Stimulated activated CD4-positive, alpha-beta T cell treated with anti-CD3 and anti-CD28 coated beads, Interleukin-12 subunit alpha, Interleukin-12 subunit beta, amount 100 ng/mL, for 4 hours (primary cell): ENCODE results near the gene FMNL2.
A peak's percentile ranks its signal among the peaks of the same experiment; 100 is the strongest.

Experiments
- DNase-seq: peaks from one replicate; pipeline ENCODE4 v3.0.0-alpha.2; 2020

FMNL2 gene

DNA sequence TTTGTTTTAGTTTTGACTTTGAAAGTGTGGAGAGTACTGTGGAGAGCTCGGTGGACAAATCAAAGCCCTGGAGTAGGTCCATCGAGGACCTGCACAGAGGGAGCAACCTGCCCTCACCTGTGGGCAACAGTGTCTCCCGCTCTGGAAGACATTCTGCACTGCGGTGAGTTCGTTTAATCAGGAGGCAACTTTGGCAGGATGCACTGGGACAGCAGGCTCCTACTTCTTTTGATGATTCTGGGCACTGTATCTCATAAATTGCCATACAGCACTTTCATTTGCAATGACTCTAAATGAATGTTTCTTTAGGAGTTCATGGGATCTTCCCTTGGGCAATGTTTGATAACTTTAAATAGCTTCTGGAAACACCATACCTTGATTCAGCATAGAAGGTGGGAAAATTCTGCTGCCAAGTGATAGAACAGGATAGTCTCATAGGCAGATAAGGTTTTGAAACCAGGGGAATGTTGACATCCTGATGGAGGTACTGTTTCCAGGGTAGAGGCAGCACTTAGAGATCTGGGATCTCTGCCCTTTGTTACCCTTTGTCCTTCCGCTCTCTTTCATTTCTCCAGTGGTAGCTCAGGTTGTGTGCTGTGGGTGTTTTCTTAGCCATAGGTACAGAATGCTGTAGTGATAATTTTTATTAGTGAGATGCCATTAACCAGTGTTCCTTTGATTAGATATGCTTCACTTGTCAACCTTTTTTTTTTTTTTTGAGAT is 226.1 kb downstream of the FMNL2 start:
- no peak for DNase-seq

- no peak for DNase-seq
Measured at GRCh38 chr2:152562198-152562884, 227.4 kb downstream of the FMNL2 start.

DNA sequence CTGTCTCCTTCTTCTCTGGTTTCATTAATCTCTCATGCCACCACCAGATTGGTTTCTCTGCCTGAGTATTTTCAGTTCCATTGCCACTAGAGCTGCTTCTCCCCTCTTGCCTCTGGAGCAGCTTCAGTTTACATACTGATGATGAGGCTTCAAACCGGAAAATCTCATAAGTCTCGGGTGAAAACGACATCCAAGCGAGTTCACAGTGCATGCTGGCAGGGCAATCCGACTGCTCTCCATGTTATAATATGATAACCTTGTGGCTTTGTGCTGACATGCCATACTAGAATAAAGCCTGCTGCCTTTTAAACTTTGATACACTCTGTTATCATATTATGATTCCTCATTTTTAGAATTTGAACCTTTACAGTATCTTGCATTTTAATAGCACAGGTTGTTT is 228.8 kb downstream of the FMNL2 start:
- no peak for DNase-seq

DNA sequence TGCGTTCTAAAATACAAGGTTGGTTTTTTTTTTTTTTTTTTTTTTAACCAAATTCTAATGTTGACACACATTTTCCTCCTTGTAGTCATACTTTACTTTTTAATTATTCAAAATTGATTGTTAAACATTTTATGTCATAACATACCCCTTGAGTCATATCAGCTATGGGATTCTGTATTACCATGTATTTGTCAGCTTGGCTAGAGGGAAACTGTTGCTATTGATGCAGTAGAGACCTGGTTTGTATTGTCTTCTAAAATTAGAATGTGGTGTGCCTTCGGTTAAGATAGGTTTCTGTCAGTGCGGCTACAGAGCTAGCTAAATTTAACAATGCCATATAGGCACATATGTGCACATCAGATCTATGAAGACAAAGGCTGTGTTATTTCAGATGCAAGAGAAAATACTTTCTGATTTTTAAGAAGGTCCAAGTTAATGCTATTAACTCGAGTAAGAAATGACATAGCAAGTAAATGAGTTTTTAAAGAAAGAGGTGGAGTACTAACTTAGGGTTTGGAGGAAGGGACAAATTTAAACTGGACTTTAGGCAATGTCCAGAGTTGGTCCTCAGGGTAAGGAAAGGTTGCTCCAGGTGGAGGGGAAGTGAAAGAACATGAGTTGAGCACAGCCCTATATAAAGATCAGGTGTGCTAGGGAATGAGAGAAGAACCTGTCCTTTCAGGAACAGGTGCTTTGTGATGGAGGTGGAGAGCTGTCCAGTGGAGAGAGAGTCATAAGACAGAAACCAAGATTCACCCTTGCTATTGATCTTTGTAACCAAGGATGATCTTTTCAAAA is 230.0 kb downstream of the FMNL2 start:
- DNase-seq, result no peak

GRCh38 chr2:152565884-152566727 is 231.1 kb downstream of the FMNL2 start:
- no peak for DNase-seq

- no peak for DNase-seq
Measured at GRCh38 chr2:152566728-152567069, 231.7 kb downstream of the FMNL2 start.

GRCh38 chr2:152568531-152568930 is 233.6 kb downstream of the FMNL2 start:
- no peak for DNase-seq

GRCh38 chr2:152569186-152569585 is 234.2 kb downstream of the FMNL2 start:
- no peak for DNase-seq

GRCh38 chr2:152571048-152571766 is 236.2 kb downstream of the FMNL2 start:
- no peak for DNase-seq

DNA sequence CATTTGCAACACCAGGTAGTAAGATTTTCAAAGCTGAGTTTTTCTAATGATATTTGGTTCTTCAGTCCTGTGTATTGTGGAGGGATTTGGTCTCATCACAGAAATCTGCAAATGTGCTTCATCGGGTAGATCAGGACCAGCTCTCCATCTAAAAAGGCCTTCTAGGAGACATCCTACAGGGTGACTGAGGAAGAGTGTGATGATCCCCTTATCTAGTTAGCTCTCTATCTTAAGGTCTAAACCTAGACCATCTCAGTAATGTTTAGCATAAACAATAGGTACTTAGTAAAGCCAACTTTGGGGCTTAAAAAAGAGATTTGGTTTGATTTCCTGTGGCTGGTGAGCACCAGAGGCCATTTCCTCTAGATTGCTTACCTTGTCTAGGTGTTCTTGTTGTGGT is 237.1 kb downstream of the FMNL2 start:
- no peak for DNase-seq

GRCh38 chr2:152573168-152573567 is 238.2 kb downstream of the FMNL2 start:
- DNase-seq, result peak; percentile 4

DNA sequence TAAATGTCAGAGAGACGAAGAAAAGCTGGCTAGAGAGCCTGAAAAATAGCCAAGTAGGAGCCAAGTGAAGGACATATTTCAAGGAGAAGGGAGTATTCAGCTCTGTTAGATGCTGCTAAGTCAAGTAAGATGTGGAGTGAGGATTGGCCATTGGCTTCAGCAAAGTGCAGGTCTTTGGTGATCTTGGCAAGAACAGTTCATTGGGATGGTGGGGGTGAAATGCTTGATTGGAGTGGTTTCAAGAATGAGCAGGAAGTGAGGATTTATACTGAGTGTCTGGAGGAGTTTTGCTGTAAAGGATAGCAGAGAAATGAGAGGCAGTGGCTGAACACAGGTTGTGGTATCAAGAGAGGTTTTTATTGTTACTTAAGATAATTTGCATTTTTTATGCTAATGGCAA is 242.6 kb downstream of the FMNL2 start:
- no peak for DNase-seq

- DNase-seq, result no peak
Measured at GRCh38 chr2:152578573-152578972, 243.6 kb downstream of the FMNL2 start.

DNA sequence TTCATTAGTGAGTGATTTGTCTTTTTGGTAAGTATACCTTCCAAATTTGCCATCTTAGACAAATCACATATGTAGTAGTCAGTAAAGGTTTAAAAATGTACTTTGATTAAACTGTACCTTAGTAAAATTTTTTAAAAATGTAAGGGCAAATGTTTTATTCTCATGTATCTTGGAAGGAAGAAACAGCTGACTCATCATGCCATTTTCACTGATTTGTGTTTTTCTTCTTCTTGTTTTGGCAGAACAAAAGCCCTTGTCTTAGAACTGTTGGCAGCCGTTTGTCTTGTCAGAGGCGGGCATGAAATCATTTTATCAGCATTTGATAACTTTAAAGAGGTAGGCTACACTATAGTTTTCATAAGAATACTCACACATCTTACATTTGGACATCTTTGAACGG is 245.7 kb downstream of the FMNL2 start:
- DNase-seq, result no peak

- no peak for DNase-seq
Measured at GRCh38 chr2:152581360-152581759, 246.4 kb downstream of the FMNL2 start.

DNA sequence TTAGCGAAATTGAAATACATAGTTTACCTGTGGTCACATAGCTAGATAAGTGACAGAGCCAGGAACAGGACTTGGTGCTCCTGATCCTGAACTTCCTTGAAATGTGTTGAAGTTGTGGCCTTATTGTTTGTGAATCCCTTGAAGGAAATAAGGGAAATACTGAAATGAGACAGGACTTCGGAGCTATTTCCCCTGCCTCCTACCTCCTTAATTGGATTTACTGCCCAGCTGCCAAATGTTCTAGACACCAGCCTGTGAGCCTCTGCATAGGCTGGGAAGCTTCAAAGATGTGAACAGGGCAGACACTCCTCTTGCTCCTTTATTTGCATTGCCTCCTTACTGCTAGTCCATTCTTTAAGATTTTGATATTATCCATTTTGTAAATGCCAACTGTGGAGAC is 247.1 kb downstream of the FMNL2 start:
- DNase-seq, result no peak

GRCh38 chr2:152583512-152584229 is 248.7 kb downstream of the FMNL2 start:
- no peak for DNase-seq

DNA sequence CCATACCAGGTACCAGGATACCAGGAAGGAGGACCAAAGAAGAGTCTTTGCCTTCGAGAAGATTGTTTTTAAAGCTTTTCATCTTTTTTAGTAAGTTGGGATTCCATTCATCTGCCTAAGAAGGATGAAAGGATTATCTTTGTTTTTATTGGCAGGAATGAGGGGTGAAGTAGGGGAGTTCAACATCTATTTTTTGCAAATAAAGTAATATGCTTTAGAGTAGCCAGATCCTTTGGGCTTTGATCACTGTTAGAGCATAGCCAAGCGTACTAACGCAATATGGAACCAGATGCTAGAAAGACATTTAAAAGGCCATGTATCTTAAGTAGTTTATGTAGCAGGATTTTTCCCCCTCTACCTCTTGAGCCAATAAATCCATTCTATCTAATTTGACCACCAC is 249.3 kb downstream of the FMNL2 start:
- DNase-seq, result no peak

DNA sequence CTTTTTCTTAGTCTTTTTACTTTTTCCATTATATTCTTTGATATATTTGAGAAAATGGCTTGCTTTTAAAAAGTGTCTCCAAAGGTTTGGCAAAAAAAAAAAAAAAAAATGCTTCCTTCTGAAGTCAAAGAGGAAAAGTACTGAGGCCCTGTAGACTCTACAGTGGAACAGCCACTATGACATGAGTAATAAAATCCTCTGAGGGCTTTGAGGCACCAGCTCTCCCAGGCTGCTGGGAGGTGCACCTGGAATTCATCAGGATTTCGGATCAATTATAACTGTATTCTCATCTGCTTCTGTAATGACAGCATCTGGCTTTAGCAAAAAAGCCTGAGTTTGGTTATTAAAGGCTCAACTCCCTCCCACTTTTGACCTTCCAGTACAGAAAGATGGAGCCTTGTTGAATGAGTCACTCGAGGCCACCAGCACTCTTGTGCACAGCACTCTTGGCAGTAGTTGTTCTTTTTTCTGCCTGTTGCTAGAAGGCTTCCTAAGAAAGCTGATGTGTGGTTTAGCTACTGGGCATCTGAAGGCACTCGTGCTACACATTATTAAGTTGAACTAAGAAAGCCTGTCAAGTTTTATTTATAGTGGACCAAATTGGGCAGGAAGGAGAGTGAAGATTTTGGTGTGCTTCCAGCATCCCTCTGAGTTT is 251.0 kb downstream of the FMNL2 start:
- DNase-seq, result no peak

GRCh38 chr2:152587187-152587947 is 252.4 kb downstream of the FMNL2 start:
- DNase-seq, result no peak
